PFSK-1 (cell line): ENCODE measurements around the gene SLITRK6.

Experiments used
- SIN3A ChIP-seq: IDR thresholded peaks from 2 replicates; pipeline ENCODE4 v1.6.1; 2012; ENCODE audit warnings: mild to moderate bottlenecking, low read length, moderate library complexity, borderline replicate concordance; ENCODE audit not compliant: insufficient read depth
- TAF1 ChIP-seq: IDR thresholded peaks from 2 replicates; pipeline ENCODE4 v1.6.1; 2012; ENCODE audit warnings: low read length, control low read depth, borderline replicate concordance; ENCODE audit not compliant: insufficient read depth

GRCh38 chr13:85798556-85798955 is 663 bp downstream of the SLITRK6 start:
- no peak for TF ChIP-seq SIN3A
- no peak for TF ChIP-seq TAF1
